GM23338 (cell line): ENCODE data around the gene AHI1. TPM values are rescaled to one million over a fixed set of nuclear protein-coding genes. Genes with fewer than 3 reads are reported as not detected.
A peak's percentile ranks its signal among the peaks of the same experiment; 100 is the strongest.

ENCODE experiments used
- ATAC-seq: fragments of 200-7000 bp; cut with Tn5 transposase; 3 replicates; pipeline ENCODE4 v1.9.1; 2020
- DNase-seq: peaks from one replicate; pipeline ENCODE4 v3.0.0-alpha.2; 2015; ENCODE audit warnings: low spot score
- H2AFZ ChIP-seq: fragments of 200-600 bp; sonication (generic); 2 replicates; pipeline ENCODE4 v1.8.0; 2016; ENCODE audit warnings: antibody characterized with exemption, mild to moderate bottlenecking, moderate library complexity
- H3F3A ChIP-seq: fragments of 200-600 bp; sonication (generic); replicated peaks from 2 replicates; pipeline ENCODE4 v1.8.0; 2017; ENCODE audit warnings: antibody characterized with exemption, mixed run types, low read depth
- H3K27ac ChIP-seq: fragments of 200-600 bp; sonication (generic); 2 replicates; pipeline ENCODE4 v1.6.1; 2016; ENCODE audit warnings: low read depth
- H3K27me3 ChIP-seq: fragments of 200-600 bp; sonication (generic); 2 replicates; pipeline ENCODE4 v1.8.0; 2016; ENCODE audit warnings: mild to moderate bottlenecking, mixed run types, moderate library complexity; ENCODE audit not compliant: insufficient read depth
- H3K36me3 ChIP-seq: fragments of 200-600 bp; sonication (generic); 2 replicates; pipeline ENCODE4 v1.8.0; 2016; ENCODE audit warnings: mild to moderate bottlenecking; ENCODE audit not compliant: insufficient read depth
- H3K4me1 ChIP-seq: fragments of 200-600 bp; sonication (generic); 2 replicates; pipeline ENCODE4 v1.8.0; 2016; ENCODE audit warnings: mild to moderate bottlenecking, moderate library complexity; ENCODE audit not compliant: insufficient read depth
- H3K4me2 ChIP-seq: fragments of 200-600 bp; sonication (generic); 2 replicates; pipeline ENCODE4 v1.7.1; 2017; ENCODE audit warnings: mixed run types
- H3K4me3 ChIP-seq: fragments of 200-600 bp; sonication (generic); 2 replicates; pipeline ENCODE4 v1.6.1; 2016; ENCODE audit warnings: mixed run types
- H3K79me2 ChIP-seq: fragments of 200-600 bp; sonication (generic); replicated peaks from 2 replicates; pipeline ENCODE4 v1.8.0; 2017; ENCODE audit warnings: mild to moderate bottlenecking; ENCODE audit not compliant: insufficient read depth
- H3K9me2 ChIP-seq: fragments of 200-600 bp; sonication (generic); 2 replicates; pipeline ENCODE4 v1.8.0; 2017; ENCODE audit not compliant: insufficient read depth
- H4K20me1 ChIP-seq: fragments of 200-600 bp; sonication (generic); replicated peaks from 2 replicates; pipeline ENCODE4 v1.8.0; 2017; ENCODE audit warnings: mild to moderate bottlenecking; ENCODE audit not compliant: insufficient read depth
- H3K27ac Mint-ChIP-seq: 2 replicates; pipeline ENCODE4 v1.8.0; 2020; ENCODE audit warnings: inconsistent platforms, mild to moderate bottlenecking, moderate library complexity, mixed read lengths
- H3K27me3 Mint-ChIP-seq: 3 replicates; pipeline ENCODE4 v1.8.0; 2022; ENCODE audit warnings: low read depth, mild to moderate bottlenecking, moderate library complexity, mixed read lengths, inconsistent platforms; ENCODE audit not compliant: insufficient read depth, poor library complexity
- H3K36me3 Mint-ChIP-seq: 3 replicates; pipeline ENCODE4 v1.8.0; 2021; ENCODE audit warnings: low read depth, mild to moderate bottlenecking, inconsistent platforms, moderate library complexity, mixed read lengths
- H3K4me1 Mint-ChIP-seq: 3 replicates; pipeline ENCODE4 v1.8.0; 2020; ENCODE audit warnings: mild to moderate bottlenecking, inconsistent platforms, mixed read lengths
- H3K4me3 Mint-ChIP-seq: 3 replicates; pipeline ENCODE4 v1.8.0; 2021; ENCODE audit warnings: moderate library complexity, mild to moderate bottlenecking, inconsistent platforms, mixed read lengths
- H3K9me3 Mint-ChIP-seq: 3 replicates; pipeline ENCODE4 v1.8.0; 2020; ENCODE audit warnings: moderate library complexity, mild to moderate bottlenecking, inconsistent platforms, mixed read lengths
- CREB1 ChIP-seq: fragments of 250-450 bp; sonication (Bioruptor Pico); IDR thresholded peaks from 2 replicates; pipeline ENCODE4 v1.5.0; 2020; ENCODE audit warnings: low read depth, mild to moderate bottlenecking, moderate library complexity
- EZH2 ChIP-seq: fragments of 200-600 bp; sonication (generic); IDR thresholded peaks from one replicate; pipeline ENCODE4 v1.8.0; 2017; ENCODE audit warnings: antibody characterized with exemption, mild to moderate bottlenecking, low read depth; ENCODE audit not compliant: unreplicated experiment
- EZH2phosphoT487 ChIP-seq: fragments of 200-600 bp; sonication (generic); IDR thresholded peaks from one replicate; pipeline ENCODE4 v1.8.1; 2018; ENCODE audit warnings: antibody characterized with exemption; ENCODE audit not compliant: unreplicated experiment
- JUNB ChIP-seq: IDR thresholded peaks from one replicate; pipeline ENCODE4 v1.6.1; 2016; ENCODE audit warnings: antibody characterized with exemption; ENCODE audit not compliant: unreplicated experiment
- NANOG ChIP-seq: IDR thresholded peaks from 2 replicates; pipeline ENCODE4 v1.6.1; 2016; ENCODE audit warnings: antibody characterized with exemption, borderline replicate concordance
- POLR2AphosphoS5 ChIP-seq: IDR thresholded peaks from 2 replicates; pipeline ENCODE4 v1.6.1; 2016; ENCODE audit warnings: antibody characterized with exemption, low read depth
- REST ChIP-seq: IDR thresholded peaks from one replicate; pipeline ENCODE4 v1.6.1; 2018; ENCODE audit warnings: antibody characterized with exemption; ENCODE audit not compliant: unreplicated experiment
- STAT1 ChIP-seq: IDR thresholded peaks from one replicate; pipeline ENCODE4 v1.6.1; 2016; ENCODE audit warnings: antibody characterized with exemption; ENCODE audit not compliant: unreplicated experiment
- ZNF114 ChIP-seq: fragments of 250-450 bp; sonication (Bioruptor Pico); IDR thresholded peaks from 2 replicates; pipeline ENCODE4 v1.5.0; 2020; ENCODE audit warnings: mild to moderate bottlenecking, moderate library complexity
- ZNF331 ChIP-seq: fragments of 250-450 bp; sonication (Bioruptor Pico); IDR thresholded peaks from 2 replicates; pipeline ENCODE4 v1.5.0; 2020; ENCODE audit warnings: low read depth, mild to moderate bottlenecking, moderate library complexity
- polyA plus RNA-seq: library from polyadenylated mRNA; unstranded; fragments of >200 nt; fragmentation: Nextera tagmentation; extraction: Ambion mirVana; gene quantifications from 2 replicates; pipeline ENCODE4 v1.2.1, GENCODE V29; 2016
- total RNA-seq: library from RNA; depleted of rRNA; stranded (reverse); fragments of >200 nt; shearing (Covaris generic); gene quantifications from 2 replicates; pipeline ENCODE4 v1.2.3, GENCODE V29; 2014
- TF ChIP-seq, protein P1 (sequence below): fragments of 250-450 bp; sonication (Bioruptor Pico); IDR thresholded peaks from 2 replicates; pipeline ENCODE4 v1.5.0; 2020; ENCODE audit warnings: mild to moderate bottlenecking, moderate library complexity
- TF ChIP-seq, protein P2 (sequence below), 2 experiments: fragments of 200-600 bp in 1 of 2; sonication (generic) in 1 of 2; conservative IDR thresholded peaks; 2 replicates each; pipeline versions ENCODE4 v1.5.1 to v1.6.1; 2016 to 2017; ENCODE audit warnings: antibody characterized with exemption in 2 of 2, low read depth in 2 of 2, mild to moderate bottlenecking in 2 of 2, moderate library complexity in 1 of 2
- TF ChIP-seq, protein P3 (sequence below): IDR thresholded peaks from 2 replicates; pipeline ENCODE4 v1.6.1; 2016; ENCODE audit warnings: antibody characterized with exemption

The AHI1 gene
- total and polyA plus RNA-seq, 2 experiments from 2014 or later, result 19.8 to 72.9 TPM

DNA sequence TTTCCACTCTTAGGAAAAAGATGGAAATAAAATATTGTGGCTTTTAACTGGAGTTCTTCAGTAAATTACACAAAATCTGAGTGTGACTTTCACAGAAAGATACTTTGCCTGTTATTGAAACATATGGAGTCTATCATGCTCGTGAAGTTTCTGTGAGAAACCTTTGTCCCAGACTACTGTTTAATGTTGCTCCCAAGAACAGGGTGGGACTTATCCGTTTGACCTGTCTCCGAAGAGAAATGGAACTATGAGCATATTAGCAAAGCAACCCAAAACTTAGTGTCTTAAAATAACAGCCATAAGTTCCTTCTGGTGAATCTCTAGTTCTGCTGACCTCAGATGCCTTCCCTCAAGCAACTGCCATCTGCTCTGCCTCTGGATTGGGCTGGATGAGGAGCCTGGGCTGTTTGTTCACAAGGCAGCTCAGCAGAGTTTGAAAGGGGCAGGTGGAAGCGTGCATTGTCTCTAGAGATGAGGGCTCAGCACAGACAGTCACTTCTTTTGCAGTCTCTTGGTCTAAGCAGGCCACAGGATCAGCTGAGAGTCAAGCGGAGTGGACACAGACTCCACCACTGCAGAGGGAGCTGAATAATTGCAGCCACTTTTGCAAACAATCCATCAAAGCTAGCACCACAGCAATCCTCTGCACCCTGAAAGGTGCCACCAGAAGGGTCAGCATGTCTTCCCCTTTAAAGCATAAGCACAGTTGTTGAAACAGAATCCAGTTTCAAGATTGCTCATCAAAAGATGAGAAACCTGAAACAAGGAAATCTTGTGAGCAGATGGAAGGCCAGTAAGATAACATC is 263.7 kb downstream of the AHI1 start:
- H3K79me2 ChIP-seq, result no peaks in the 10 kb centered on the region
- H3K4me3 ChIP-seq, result no peak overlapping the region
- 0 out of 2 replicates have a peak overlapping the region, but pooled peaks have one; percentile 38 for H2AFZ ChIP-seq
- no peak overlapping the region for H3K4me2 ChIP-seq
- H3K9me2 ChIP-seq, result no peaks in the 10 kb centered on the region
- Mint-ChIP-seq H3K27ac (no peak overlapping the region), H3K4me3 (no peak overlapping the region), H3K36me3 (no peaks in the 10 kb centered on the region), H3K9me3 (no peaks in the 10 kb centered on the region), H3K27me3 (peaks cover 4% of the 10 kb centered on the region), H3K4me1 (peaks cover 4% of the 10 kb centered on the region; the same call in 2 of the 3 replicates)
- H3K27ac ChIP-seq, result no peak overlapping the region
- H3K27me3 ChIP-seq, result no peaks in the 10 kb centered on the region
- ATAC-seq (no peak), DNase-seq (no peak)
- no peaks in the 10 kb centered on the region for H3K36me3 ChIP-seq
- no peaks in the 10 kb centered on the region for H4K20me1 ChIP-seq
- no peaks in the 10 kb centered on the region for H3F3A ChIP-seq
- TF ChIP-seq, protein P1, sequence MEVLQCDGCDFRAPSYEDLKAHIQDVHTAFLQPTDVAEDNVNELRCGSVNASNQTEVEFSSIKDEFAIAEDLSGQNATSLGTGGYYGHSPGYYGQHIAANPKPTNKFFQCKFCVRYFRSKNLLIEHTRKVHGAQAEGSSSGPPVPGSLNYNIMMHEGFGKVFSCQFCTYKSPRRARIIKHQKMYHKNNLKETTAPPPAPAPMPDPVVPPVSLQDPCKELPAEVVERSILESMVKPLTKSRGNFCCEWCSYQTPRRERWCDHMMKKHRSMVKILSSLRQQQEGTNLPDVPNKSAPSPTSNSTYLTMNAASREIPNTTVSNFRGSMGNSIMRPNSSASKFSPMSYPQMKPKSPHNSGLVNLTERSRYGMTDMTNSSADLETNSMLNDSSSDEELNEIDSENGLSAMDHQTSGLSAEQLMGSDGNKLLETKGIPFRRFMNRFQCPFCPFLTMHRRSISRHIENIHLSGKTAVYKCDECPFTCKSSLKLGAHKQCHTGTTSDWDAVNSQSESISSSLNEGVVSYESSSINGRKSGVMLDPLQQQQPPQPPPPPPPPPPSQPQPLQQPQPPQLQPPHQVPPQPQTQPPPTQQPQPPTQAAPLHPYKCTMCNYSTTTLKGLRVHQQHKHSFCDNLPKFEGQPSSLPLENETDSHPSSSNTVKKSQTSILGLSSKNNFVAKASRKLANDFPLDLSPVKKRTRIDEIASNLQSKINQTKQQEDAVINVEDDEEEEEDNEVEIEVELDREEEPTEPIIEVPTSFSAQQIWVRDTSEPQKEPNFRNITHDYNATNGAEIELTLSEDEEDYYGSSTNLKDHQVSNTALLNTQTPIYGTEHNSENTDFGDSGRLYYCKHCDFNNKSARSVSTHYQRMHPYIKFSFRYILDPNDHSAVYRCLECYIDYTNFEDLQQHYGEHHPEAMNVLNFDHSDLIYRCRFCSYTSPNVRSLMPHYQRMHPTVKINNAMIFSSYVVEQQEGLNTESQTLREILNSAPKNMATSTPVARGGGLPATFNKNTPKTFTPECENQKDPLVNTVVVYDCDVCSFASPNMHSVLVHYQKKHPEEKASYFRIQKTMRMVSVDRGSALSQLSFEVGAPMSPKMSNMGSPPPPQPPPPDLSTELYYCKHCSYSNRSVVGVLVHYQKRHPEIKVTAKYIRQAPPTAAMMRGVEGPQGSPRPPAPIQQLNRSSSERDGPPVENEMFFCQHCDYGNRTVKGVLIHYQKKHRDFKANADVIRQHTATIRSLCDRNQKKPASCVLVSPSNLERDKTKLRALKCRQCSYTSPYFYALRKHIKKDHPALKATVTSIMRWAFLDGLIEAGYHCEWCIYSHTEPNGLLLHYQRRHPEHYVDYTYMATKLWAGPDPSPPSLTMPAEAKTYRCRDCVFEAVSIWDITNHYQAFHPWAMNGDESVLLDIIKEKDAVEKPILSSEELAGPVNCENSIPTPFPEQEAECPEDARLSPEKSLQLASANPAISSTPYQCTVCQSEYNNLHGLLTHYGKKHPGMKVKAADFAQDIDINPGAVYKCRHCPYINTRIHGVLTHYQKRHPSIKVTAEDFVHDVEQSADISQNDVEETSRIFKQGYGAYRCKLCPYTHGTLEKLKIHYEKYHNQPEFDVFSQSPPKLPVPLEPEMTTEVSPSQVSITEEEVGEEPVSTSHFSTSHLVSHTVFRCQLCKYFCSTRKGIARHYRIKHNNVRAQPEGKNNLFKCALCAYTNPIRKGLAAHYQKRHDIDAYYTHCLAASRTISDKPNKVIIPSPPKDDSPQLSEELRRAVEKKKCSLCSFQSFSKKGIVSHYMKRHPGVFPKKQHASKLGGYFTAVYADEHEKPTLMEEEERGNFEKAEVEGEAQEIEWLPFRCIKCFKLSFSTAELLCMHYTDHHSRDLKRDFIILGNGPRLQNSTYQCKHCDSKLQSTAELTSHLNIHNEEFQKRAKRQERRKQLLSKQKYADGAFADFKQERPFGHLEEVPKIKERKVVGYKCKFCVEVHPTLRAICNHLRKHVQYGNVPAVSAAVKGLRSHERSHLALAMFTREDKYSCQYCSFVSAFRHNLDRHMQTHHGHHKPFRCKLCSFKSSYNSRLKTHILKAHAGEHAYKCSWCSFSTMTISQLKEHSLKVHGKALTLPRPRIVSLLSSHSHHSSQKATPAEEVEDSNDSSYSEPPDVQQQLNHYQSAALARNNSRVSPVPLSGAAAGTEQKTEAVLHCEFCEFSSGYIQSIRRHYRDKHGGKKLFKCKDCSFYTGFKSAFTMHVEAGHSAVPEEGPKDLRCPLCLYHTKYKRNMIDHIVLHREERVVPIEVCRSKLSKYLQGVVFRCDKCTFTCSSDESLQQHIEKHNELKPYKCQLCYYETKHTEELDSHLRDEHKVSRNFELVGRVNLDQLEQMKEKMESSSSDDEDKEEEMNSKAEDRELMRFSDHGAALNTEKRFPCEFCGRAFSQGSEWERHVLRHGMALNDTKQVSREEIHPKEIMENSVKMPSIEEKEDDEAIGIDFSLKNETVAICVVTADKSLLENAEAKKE (CRISPR knock-in tag), result no peak
- no peak for TF ChIP-seq NANOG
- no peak for TF ChIP-seq REST
- no peak for TF ChIP-seq ZNF331
- TF ChIP-seq POLR2AphosphoS5, result no peak
- no peak for TF ChIP-seq EZH2
- TF ChIP-seq, protein P2, sequence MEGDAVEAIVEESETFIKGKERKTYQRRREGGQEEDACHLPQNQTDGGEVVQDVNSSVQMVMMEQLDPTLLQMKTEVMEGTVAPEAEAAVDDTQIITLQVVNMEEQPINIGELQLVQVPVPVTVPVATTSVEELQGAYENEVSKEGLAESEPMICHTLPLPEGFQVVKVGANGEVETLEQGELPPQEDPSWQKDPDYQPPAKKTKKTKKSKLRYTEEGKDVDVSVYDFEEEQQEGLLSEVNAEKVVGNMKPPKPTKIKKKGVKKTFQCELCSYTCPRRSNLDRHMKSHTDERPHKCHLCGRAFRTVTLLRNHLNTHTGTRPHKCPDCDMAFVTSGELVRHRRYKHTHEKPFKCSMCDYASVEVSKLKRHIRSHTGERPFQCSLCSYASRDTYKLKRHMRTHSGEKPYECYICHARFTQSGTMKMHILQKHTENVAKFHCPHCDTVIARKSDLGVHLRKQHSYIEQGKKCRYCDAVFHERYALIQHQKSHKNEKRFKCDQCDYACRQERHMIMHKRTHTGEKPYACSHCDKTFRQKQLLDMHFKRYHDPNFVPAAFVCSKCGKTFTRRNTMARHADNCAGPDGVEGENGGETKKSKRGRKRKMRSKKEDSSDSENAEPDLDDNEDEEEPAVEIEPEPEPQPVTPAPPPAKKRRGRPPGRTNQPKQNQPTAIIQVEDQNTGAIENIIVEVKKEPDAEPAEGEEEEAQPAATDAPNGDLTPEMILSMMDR (conservative IDR thresholded peaks at IDR 0.05; ENCODE audit: low read depth in 2 of 2), result no peak
- no peak for TF ChIP-seq ZNF114 (CRISPR knock-in tag)
- no peak for TF ChIP-seq CREB1
- TF ChIP-seq EZH2phosphoT487, result no peak
- no peak for TF ChIP-seq JUNB
- TF ChIP-seq STAT1, result no peak
- TF ChIP-seq, protein P3, sequence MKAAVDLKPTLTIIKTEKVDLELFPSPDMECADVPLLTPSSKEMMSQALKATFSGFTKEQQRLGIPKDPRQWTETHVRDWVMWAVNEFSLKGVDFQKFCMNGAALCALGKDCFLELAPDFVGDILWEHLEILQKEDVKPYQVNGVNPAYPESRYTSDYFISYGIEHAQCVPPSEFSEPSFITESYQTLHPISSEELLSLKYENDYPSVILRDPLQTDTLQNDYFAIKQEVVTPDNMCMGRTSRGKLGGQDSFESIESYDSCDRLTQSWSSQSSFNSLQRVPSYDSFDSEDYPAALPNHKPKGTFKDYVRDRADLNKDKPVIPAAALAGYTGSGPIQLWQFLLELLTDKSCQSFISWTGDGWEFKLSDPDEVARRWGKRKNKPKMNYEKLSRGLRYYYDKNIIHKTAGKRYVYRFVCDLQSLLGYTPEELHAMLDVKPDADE, result no peak
- 0 out of 2 replicates have a peak, but pooled peaks cover 6% of the 10 kb centered on the region for H3K4me1 ChIP-seq
